Adrenal gland (tissue), 12 donors: ENCODE measurements around the gene GPR65. TPM values are rescaled to one million over a fixed set of nuclear protein-coding genes. Genes with fewer than 3 reads are reported as not detected.

ENCODE experiments used
- DNase-seq, 7 donors: peaks; one replicate each; pipeline ENCODE4 v3.0.0-alpha.2; 2019 to 2020
- H3K27ac ChIP-seq, 5 donors: fragments of 200-600 bp; sonication (generic) in 4 of 5; 1 replicate in 3 of 5; 2 replicates in 2 of 5; pipeline versions ENCODE4 v1.5.1 to v1.8.0; 2016 to 2020; ENCODE audit warnings: mild to moderate bottlenecking in 1 of 5
- H3K27me3 ChIP-seq: fragments of 200-600 bp; 2 replicates; pipeline ENCODE4 v1.8.0; 2021
- H3K36me3 ChIP-seq, 2 donors: fragments of 200-600 bp; replicated peaks in 1 of 2; 1 replicate in 1 of 2; 2 replicates in 1 of 2; pipeline versions ENCODE4 v1.5.1 to v1.8.0; 2018 to 2022
- H3K4me1 ChIP-seq, 2 donors: fragments of 200-600 bp; replicated peaks in 1 of 2; 1 replicate in 1 of 2; 2 replicates in 1 of 2; pipeline versions ENCODE4 v1.5.1 to v1.8.0; 2018 to 2021
- H3K4me3 ChIP-seq, 4 donors: fragments of 200-600 bp; sonication (generic) in 3 of 4; one replicate each; pipeline ENCODE4 v1.5.1; 2016 to 2018
- H3K9me3 ChIP-seq, 3 donors: fragments of 200-600 bp; sonication (generic) in 1 of 3; replicated peaks in 1 of 3; 1 replicate in 2 of 3; 2 replicates in 1 of 3; pipeline versions ENCODE4 v1.5.1 to v1.8.0; 2016 to 2021
- CTCF ChIP-seq, 6 experiments: fragments of 450-650 bp in 4 of 6; fragments of 200-600 bp in 2 of 6; sonication (generic) in 1 of 6; IDR thresholded peaks; 1 replicate in 5 of 6; 2 replicates in 1 of 6; pipeline versions ENCODE4 v1.5.1 to v1.8.0; 2016 to 2021; ENCODE audit warnings: antibody characterized with exemption in 6 of 6, mild to moderate bottlenecking in 2 of 6, moderate library complexity in 1 of 6
- POLR2A ChIP-seq, 2 donors: fragments of 450-650 bp; IDR thresholded peaks; one replicate each; pipeline ENCODE4 v1.6.1; 2017; ENCODE audit warnings: antibody characterized with exemption in 2 of 2, mild to moderate bottlenecking in 2 of 2, moderate library complexity in 1 of 2
- WGBS, 4 donors: extraction: QIAGEN DNeasy Blood & Tissue Kit in 2 of 4; methylation state at CpG; one replicate each; pipeline versions ENCODE4 v1.1.5 to v1.1.7; 2013 to 2017; 5-methylcytosine and 5-hydroxymethylcytosine counted together
- intact Hi-C, 2 donors: fragments of 100-400 bp; cut with DNase I; formaldehyde crosslinking; loops; one replicate each; pipeline versions ENCODE4 v1.14.1 to v1.15.0; 2022 to 2023
- polyA plus RNA-seq, 3 donors: library from polyadenylated mRNA; stranded (reverse); fragments of 200-250 nt in 2 of 3; fragments of 350-450 nt in 1 of 3; fragmentation: Illumina TruSeq in 1 of 3; extraction: RNeasy Lipid Tissue Mini Kit (QIAGEN cat#74804) in 1 of 3; gene quantifications; one replicate each; pipeline ENCODE4 v1.2.3, GENCODE V29; 2013 to 2014
- total RNA-seq, 9 donors: library from RNA; depleted of rRNA in 4 of 9; stranded (reverse); fragments of >200 nt in 4 of 9; fragments of 120-200 nt in 1 of 9; fragmentation: NEBNext Ultra II Directional in 1 of 9; extraction: Animal tissue kit (Norgen Biotek cat#: 25700) in 1 of 9; gene quantifications; one replicate each; pipeline versions ENCODE4 v1.1.0 to v1.2.4, GENCODE V29; 2013 to 2023
- donor health status: healthy with polysubstance abuse.
- donor health status: Bipolar disorder and iron deficiency.
- donor health status: DM: yes; HTN: yes; CAD: no.
- donor health status: DM: no; HTN: no; CAD: no.
- donor health status: DM: no; HTN: no; CAD: no.
- donor health status: DM: yes; HTN: yes; CAD: no.

GPR65 gene
- total and polyA plus RNA-seq, 12 donors, result 0.18 to 6.1 (median 2.0) TPM

DNA sequence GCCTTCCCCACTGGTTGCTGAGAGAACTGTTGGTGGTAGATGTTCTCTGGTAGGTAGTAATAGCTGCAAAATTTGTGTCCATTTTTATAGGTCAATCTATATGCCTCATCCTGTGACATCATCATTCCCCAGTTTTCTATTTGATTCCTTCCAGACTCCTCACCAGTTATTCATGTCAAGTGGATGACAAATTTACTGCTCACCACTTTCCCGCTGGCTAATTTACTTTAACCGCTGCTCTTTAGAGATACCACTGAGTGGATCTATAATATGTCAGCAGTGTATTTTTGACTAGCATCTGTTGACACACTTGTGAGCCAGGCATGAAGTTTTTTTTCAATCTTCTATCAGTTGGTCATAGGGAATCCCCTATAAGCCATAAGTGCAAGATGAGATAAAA lies 24.6 kb downstream of the GPR65 start:
- 76 to 93% (median 86%) methylated on average over 2 of the region's 2 CpGs for WGBS, 4 donors
- TF ChIP-seq CTCF (IDR thresholded peaks at IDR 0.05) (no peak), POLR2A (IDR thresholded peaks at IDR 0.05) (no peak)
- peaks cover 0 to 8% of the 10 kb centered on the region in 2 donors for H3K4me1 ChIP-seq
- no peaks in the 10 kb centered on the region for H3K27me3 ChIP-seq
- H3K9me3 ChIP-seq, result no peaks in the 10 kb centered on the region
- no peaks in the 10 kb centered on the region for H3K36me3 ChIP-seq
- no peak overlapping the region for H3K27ac ChIP-seq
- intact Hi-C loops, result loop anchor here in 1 of 2 donors (10.0 kb wide), 1 partner anchor 125 kb away; no protein-coding TSS in a partner anchor
- DNase-seq, result no peak
- H3K4me3 ChIP-seq, result no peak overlapping the region

GRCh38 chr14:88030079-88030478 lies 25.1 kb downstream of the GPR65 start:
- intact Hi-C loops, result no loop called here
- no peak for TF ChIP-seq CTCF (IDR thresholded peaks at IDR 0.05)
- no peak for TF ChIP-seq POLR2A (IDR thresholded peaks at IDR 0.05)
- Histone ChIP-seq H3K27me3 (no peaks in the 10 kb centered on the region), H3K4me1 (peaks cover 0 to 4% of the 10 kb centered on the region in 2 donors), H3K27ac (no peak overlapping the region), H3K4me3 (no peak overlapping the region), H3K9me3 (no peaks in the 10 kb centered on the region), H3K36me3 (no peaks in the 10 kb centered on the region)
- peak in 1 of 7 donors; percentile 19 for DNase-seq
- whole genome bisulfite sequencing, 4 donors, result 39 to 72% (median 55%) methylated on average over 1 of the region's 1 CpG

GRCh38 chr14:88030892-88031291 lies 26.0 kb downstream of the GPR65 start:
- 57 to 75% (median 61%) methylated on average over 1 of the region's 1 CpG for WGBS, 4 donors
- no peaks in the 10 kb centered on the region for H3K9me3 ChIP-seq
- no peaks in the 10 kb centered on the region for H3K27me3 ChIP-seq
- H3K36me3 ChIP-seq, result no peaks in the 10 kb centered on the region
- no peak for DNase-seq
- intact Hi-C loops, result no loop called here
- H3K4me1 ChIP-seq, result no peaks in the 10 kb centered on the region
- no peak overlapping the region for H3K4me3 ChIP-seq
- H3K27ac ChIP-seq, result no peak overlapping the region
- no peak for TF ChIP-seq CTCF (IDR thresholded peaks at IDR 0.05)
- TF ChIP-seq POLR2A (IDR thresholded peaks at IDR 0.05), result no peak

DNA sequence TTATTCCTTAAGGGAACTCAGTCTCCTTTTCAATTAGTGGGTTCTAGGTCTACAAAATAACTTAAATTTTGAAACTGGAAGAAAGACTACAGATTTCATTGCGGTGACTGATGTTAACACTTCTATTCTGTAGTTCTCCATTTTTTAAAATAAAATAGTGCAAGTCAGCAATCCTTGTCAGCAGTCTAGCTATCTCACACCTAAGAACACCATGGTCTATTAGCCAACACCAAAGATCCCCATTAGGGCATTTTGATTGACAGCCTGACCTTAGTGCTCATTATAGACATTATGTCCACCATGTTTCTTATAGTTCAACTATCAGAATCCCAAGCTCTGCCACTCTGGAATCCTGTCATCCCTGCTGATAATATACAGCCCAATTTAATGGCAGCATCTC lies 27.4 kb downstream of the GPR65 start:
- intact Hi-C loops, result no loop called here
- no peak overlapping the region for H3K27ac ChIP-seq
- 82 to 90% (median 88%) methylated on average over 1 of the region's 1 CpG for WGBS, 4 donors
- H3K4me3 ChIP-seq, result no peak overlapping the region
- no peaks in the 10 kb centered on the region for H3K9me3 ChIP-seq
- no peak for TF ChIP-seq POLR2A (IDR thresholded peaks at IDR 0.05)
- no peak for TF ChIP-seq CTCF (IDR thresholded peaks at IDR 0.05)
- H3K4me1 ChIP-seq, result no peaks in the 10 kb centered on the region
- H3K27me3 ChIP-seq, result no peaks in the 10 kb centered on the region
- no peaks in the 10 kb centered on the region for H3K36me3 ChIP-seq
- no peak for DNase-seq
